GM18868 (cell line): Measurements from ENCODE around the gene EFCAB7.
"Not testable (repeated sequence)": the region's sequence is repeated elsewhere in the genome, so short reads cannot be mapped to it uniquely, and the experiment has no call there.

Experiments used
- ATAC-seq: cut with Tn5 transposase; IDR thresholded peaks from one replicate; pipeline ENCODE4 v1.9.1; 2021; ENCODE audit warnings: mild to moderate bottlenecking, moderate library complexity; ENCODE audit not compliant: unreplicated experiment

Gene EFCAB7

DNA sequence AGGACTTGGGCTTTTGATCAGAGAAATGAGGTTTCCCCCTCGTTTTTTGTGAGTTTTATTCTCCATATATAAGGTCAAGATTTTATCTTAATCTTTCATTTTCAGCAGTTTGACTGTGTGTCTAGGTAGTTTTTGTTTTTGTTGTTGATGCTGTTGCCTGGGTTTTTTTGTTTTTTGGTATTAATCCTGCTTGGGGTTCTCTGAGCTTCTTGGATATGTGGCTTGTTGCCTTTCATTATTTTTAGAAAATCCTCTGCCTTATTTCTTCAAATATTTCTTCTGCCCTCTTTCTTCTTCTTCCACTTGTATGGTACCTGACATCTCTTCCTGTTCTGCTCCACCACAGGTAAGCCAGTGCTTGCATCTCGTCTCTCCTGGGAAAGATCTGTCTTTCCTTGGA is 25.0 kb downstream of the EFCAB7 start:
- ATAC-seq, result no peak

DNA sequence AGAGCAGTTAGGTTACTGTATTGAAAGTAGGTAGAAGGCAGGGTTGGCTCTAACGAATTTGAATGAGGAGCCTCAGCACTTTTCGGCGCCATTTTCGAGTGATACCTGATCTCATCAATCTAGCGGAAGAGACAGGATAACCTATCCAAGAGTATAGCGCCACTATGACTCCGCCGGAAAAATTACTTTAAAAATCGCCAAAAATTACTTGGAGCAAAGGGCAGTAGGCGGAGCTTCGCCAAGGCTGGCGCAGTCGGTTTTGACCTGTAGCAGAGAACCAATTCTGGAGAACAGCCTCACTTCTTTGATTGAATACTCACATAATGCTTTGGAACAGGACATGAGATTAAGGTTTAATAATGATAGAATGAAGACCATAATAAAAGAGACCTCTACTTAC is 25.6 kb downstream of the EFCAB7 start:
- ATAC-seq, result no peak

DNA sequence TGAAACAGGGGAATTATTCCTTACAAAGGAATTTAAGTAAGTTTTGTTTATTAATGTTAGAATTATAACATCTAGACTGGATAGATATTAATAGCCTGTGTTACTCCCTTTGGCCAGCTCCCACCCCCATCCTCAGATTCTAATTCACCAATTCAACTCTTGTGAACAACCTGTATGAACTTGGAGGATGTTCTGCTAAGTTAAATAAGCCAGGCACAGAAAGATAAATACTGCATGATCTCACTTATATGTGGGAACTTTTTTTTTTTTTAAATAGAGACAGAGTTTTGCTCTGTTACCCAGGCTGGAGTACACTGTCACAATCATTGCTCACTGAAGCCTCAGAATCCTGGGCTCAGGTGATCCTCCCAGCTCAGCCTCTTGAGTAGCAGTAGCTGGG is 32.2 kb downstream of the EFCAB7 start:
- ATAC-seq, result no peak

DNA sequence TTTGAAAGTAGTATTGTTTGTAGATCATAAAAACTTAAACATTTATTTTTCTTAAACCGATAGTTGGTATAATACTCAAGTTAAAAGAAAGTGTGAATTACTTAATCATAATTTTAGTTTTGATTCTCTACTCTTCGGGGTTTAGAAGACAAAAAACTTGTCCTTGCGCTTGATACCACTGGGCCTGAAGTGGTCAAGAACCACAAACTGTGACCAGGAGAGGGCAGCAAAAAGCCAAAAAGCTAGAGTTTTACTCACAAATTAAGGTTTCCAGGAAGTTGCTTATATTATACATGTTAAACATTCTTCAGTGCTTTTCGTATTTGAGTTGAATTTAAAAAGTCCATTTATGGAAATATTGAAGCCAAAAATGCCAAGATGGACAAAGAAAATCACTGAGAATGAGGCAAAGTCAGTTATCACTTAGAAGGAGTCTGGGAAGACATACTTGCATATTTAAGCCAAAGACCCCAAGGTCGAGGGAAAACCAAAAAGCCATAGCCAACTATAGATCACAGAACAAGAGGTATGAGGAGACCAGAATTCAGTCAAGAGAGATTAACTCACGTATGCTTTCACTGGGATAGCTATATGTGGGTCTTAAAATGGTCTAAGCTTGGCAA is 34.2 kb downstream of the EFCAB7 start:
- peak; percentile 43 for ATAC-seq

DNA sequence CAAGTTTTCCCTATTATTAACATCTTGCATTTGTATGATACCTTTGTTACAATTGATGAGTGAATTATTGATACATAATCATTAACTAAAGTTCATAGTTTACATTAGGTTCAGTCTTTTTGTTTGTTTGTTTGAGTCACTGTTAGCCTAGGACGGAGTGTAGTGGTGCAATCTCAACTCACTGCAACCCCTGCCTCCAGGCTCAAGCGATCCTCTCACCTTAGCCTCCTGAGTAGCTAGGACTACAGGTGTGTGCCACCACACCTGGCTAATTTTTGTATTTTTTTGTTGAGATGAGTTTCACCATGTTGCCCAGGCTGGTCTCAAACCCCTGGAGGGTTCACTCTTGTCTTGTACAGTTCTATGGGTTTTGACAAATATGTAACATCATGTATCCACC is 36.0 kb downstream of the EFCAB7 start:
- no peak for ATAC-seq

DNA sequence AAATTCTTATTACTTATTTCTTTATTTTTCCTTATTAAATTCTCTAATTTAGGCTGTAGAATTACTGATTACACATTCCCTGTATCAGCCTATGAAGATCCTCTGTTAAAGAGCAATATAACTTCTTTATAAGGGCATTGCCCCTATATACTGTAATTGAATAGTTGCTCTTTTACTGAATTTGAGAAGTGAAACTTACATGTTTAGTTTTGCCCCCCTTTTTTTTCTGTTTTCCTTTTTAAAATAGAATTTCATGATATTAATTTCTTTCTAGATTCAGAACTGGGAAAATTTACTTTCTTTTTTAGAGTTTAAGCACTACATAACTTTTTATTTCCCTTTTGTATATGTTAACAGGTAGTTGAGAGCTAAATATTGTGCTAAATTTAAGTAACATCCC is 40.4 kb downstream of the EFCAB7 start:
- no peak for ATAC-seq

DNA sequence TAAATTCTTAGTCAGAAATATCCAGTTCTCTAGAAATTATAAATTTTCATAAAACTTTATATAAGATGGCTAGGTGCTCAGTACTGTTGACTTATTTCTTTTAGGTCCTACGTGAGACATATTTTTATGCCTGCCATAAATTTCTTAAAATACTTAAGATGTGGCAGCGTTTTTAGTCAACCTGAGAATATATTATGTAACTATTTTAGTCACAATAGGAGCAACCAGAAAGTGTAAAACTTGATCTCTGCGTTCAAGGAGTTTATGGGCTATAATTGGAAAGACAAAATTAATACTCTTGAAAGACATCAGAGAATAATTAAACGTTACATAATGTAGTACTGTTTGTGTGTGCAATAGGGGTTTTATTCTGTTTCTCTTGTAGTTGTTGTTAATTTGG is 45.7 kb downstream of the EFCAB7 start:
- ATAC-seq, result no peak

DNA sequence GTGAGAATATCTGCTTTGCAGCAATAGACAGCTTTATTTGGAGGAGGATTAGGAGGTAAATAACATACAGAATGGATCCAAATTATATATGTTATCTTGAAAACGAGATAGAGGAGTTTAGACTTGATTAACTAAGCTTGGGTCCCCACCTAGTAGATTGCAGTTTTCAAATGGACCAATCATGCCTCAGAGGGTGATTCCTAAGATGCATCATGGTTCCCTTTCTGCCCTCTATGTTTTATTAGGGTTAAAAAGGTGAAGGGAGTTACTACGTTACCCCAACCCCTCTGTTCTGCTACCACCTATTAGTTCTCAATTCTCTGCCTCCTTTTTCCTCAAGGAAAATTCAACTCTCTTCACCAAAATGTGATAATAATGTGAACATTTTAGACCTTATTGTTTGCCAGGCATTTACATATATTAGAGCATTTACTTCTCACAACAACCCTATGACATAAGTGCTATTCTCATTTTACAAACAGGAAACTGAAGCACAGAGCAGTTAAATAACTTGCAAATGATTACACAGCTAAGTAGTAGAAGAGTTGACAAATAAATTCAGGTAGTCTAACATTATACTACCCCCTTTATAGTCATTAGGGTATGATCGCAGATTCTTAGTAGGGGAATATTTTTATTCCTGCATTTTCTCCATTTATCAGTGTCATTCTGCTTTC is 46.5 kb downstream of the EFCAB7 start:
- no peak for ATAC-seq

DNA sequence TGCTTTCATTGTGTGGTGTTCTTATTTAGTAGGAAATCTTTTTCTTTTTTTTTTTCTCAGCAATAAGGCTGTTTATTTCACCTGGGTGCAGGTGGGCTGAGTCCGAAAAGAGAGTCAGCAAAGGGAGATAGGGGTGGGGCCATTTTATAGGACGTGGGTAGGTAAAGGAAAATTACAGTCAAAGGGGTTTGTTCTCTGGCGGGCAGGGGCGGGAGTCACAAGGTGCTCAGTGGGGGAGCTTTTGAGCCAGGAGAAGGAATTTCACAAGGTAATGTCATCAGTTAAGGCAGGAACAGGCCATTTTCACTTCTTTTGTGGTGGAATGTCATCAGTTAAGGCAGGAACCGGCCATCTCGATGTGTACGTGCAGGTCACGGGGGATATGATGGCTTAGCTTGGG is 49.4 kb downstream of the EFCAB7 start:
- ATAC-seq, result not testable (repeated sequence)

DNA sequence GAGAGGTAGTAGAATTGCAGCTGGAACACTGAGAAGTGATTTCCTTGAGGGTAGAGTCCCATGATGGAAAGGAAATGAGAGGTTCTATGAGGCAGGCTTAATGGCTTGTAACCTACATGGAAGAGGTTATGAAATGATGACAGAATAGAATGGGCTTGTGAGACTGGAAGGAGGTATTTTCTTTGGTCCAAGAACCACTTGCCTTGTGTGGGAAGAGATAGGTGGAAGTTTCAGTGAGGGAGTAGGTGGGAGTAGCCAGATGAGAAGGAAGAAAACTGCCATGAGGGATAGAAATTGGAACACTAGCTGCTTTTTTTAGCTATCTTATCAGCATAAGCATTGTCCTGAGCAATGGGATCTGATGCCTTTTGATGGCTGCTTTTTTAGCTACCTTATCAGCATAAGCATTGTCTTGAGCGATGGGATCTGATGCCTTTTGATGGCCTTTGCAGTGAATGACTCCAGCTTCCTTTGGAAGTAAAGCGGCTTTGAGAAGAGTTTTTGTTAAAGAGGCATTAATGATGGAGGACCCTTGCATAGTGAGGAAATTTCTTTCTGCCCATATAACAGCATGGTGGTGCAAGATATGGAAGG is 51.0 kb downstream of the EFCAB7 start:
- ATAC-seq, result not testable (repeated sequence)

DNA sequence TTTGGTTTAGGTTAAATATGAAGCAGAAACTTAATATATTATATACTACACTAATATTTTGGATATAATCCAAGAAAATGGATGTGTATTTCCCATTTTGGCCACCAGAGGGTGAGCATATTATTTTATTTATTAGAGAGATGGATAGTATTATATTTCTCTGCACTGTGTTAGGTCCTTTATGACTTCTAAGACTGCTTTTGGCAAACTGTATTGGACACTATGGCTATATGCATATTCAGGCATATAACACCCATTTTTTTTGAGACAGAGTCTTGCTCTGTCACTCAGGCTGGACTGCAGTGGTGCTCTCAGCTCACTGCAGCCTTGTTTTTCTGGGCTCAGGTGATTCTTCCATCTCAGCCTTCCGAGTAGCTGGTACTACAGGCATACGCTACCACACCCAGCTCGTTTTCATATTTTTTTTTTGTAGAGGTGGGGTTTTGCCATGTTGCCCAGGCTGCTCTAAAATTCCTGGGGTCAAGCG is 52.1 kb downstream of the EFCAB7 start:
- ATAC-seq, result peak; percentile 65

DNA sequence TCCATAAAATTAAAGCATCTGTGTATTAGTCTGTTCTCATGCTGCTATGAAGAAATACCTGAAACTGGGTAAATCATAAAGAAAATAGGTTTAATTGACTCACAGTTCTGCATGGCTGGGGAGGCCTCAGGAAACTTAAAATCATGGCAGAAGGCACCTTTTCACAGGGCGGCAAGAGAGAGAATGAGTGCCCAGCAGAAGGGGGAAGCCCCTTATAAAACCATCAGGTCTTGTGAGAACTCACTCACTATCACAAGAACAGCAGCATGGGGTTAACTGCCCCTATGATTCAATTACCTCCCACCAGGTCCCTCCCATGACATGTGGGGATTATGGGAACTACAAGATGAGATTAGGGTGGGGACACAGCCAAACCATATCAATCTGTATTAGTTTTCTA is 63.0 kb downstream of the EFCAB7 start:
- ATAC-seq, result not testable (repeated sequence)

DNA sequence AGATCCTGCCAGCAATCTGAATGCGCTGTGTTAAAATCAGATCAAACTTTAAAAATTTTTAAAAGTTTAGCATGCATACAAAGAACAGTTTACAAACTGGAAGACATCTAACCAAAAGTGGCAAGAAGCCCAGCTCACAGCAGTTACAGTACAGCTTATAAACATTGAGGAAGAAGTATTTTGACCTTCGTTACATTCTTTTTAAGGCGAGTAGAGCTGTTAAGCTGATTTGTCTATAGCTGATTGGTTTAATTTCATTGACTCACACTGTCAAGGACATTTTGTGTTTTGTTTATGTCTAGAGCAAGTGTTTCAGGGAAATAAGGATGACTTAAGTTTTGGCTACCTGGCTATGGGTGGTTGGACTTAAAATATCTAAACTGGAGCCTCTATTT is 66.8 kb downstream of the EFCAB7 start:
- ATAC-seq, result no peak

DNA sequence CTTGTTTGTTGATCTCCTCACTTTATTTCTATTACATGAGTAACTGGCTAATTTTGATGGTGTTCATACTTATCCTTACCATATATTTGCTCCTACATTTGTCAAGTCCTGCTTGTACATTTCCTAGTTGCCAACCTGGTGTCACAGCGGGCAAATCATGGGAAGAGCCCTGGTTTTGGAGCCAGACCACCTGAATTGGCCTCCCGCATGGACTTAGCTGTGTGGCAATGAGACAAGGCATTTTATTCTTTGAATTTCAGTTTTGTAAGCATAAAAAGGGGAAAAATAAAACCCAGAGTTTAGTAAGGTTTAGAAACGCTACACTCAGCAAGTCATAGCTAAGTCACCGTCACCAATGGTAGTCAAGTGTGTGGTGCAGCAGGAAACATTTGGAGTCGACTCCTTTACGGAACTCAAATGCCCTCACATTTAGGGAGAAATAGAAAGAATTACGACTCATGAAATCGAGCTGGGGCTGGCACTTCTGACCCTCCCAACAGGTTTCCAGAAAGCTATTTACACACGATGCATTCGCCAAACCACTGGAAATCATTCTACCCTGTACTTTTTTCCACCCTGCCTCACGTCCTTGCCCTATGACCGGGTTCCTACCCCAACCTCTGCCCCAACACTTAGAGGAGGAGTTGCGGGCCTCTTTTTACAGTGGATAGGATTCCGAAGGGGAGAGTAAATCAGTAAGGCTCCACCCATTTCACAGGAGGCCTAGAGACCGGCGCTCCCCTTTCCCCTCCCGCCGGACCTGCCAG is 69.4 kb downstream of the EFCAB7 start:
- ATAC-seq, result no peak

DNA sequence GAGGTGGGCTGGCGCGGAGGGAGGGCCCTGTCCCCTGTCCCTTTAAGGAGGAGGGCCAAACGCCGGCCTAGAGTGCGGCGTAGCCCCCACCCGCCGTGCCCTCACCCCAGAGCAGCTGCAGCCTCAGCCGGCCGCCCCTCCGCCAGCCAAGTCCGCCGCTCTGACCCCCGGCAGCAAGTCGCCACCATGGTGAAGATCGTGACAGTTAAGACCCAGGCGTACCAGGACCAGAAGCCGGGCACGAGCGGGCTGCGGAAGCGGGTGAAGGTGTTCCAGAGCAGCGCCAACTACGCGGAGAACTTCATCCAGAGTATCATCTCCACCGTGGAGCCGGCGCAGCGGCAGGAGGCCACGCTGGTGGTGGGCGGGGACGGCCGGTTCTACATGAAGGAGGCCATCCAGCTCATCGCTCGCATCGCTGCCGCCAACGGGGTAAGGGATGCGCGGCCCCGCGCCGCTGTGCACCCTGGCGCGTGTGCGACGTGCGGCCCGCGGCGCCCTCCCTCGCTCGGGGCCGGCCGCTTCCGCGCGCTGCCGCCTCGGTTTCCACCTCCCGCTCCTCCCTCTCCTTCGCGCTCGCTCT is 70.1 kb downstream of the EFCAB7 start, which contains the start of gene PGM1:
PGM1 (plus strand) TSS at position 109 of the 583 bp plus-strand sequence; CDS start at position 187, 78 bp downstream.
- ATAC-seq, result peak; percentile 76

DNA sequence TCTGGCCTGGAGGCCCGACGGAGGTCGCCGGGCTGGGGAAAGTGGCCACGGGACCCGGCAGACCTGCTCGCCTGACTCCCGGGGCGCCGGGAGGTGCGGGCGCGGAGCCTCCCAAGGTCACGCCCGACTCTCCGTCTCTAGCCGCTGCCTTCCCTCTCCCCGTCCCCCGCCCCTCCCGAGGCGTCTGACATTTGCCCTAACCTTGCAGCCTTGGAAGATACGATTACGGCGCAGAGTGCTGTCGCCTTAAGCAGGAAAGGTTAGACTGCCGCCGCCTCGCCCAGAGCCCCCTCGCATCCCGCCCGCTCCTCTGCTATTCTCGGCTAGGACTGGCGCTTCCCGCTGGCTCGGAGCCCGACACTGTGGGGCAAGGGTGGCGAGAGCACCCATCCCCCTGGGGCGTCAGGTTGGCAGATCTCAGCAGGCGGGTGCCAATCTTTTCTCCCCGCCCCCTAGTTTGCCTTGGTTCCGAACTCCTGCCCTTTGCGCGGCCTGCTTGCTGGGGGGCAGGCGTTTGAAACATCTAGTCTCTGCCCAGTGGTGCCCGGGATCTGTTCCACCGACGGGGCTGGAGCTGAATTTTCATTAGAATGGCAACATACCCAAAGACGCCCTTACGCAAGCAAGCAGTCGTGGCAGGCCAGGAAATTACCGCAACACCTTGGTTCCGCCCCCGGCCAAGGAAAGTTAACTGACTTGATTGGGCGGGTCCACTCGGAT is 70.7 kb downstream of the EFCAB7 start:
- peak; percentile 37 for ATAC-seq

DNA sequence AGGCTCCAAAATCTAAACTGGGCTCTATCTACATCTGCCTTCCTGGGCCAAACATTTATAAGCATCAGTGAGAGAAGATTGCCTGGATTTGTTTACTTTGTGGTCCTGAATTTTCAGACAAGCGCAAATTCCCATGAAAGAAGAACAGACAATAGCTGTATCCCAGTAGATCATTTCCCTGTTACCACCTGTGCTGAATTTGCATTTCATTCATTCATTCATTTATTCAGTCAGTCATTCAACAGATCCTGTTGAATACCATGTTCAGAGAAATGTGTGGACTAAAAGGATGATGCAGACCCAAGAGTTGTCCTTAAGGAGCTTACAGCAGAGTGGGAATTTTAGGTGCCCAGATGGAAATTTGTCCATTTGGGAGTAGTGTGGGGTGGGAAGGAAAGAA is 72.1 kb downstream of the EFCAB7 start:
- ATAC-seq, result no peak

DNA sequence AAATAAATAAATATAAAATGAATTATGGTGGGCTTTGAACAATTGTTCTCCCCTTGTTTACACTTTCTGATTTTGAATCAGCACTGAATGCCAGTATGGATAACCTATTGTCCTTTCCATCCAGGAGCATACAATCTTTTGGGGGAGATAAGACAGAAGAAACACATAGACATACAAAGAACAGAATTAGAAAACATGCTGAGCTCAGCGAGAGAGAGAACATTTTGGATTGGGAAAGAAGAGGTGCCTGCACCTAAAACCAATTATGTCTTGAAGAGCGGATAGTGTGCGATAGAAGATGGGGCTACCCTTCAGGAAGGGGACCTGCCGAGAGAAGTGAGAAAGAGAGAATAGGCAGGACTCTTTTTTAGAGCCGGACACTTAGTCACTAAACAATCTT is 76.5 kb downstream of the EFCAB7 start:
- ATAC-seq, result no peak

DNA sequence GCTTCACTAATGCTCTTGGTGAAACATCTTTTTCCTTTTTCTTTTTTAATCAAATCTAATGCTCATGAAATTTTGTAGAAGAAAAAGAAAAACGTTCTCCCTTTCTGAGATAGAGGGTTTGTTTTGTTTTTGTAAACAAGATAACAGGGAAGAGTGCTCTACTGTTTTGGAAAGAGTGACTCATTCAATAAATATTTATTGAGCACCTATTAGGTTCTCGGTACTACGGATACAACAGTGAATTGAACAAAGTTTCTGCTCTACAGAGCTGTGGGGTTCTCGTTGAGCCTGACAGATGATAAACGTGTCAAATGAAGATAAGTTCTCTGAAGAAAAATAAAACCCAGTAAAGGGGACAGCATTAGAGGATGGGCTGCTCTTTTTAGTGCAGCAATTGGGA is 76.9 kb downstream of the EFCAB7 start:
- no peak for ATAC-seq

DNA sequence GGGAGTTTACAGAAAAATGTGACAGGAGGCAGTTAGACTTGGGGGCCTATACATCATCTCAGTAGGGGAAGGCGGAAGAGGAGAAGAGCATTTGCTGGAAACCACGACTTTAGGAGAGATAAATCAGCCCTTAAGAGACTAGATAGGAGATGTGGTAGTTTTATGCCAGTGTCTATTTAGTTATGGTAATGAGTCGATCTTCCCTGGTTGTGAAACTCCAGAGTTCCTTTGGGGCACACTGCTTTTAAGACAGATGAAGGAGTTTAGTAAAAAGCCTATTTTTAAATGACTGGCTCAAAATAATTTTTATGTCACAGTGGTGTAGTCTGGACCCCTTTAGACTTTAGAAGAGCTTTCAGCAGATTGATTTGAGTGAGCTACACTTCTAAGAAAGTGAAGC is 77.7 kb downstream of the EFCAB7 start:
- no peak for ATAC-seq
